HG02588 (cell line): ENCODE data around the gene ISYNA1.

Experiments used
- ATAC-seq: cut with Tn5 transposase; IDR thresholded peaks from one replicate; pipeline ENCODE4 v1.9.1; 2021; ENCODE audit warnings: mild to moderate bottlenecking, moderate library complexity; ENCODE audit not compliant: unreplicated experiment

ISYNA1 gene

GRCh38 chr19:18468517-18468916 is 30.6 kb upstream of the ISYNA1 start:
- no peak for ATAC-seq

DNA sequence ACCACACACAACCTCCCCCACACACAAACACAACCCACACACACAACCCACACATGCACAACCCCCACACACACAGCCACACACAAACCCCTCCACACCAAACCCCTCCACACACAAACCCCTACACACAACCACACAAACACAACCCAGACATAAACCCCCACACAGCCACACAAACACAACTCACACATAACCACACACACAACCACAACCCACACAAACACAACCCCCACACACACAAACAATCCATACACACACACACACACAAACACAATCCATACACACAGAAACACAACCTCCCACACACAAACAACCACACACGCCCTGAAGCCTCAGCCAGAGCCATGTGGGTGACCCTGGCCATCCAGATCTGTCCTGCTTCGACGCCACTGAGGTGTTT is 30.0 kb upstream of the ISYNA1 start:
- no peak for ATAC-seq

- no peak for ATAC-seq
Measured at GRCh38 chr19:18466354-18466753, 28.4 kb upstream of the ISYNA1 start.

- ATAC-seq = no peak
Measured at GRCh38 chr19:18465964-18466339, 28.0 kb upstream of the ISYNA1 start.

GRCh38 chr19:18465214-18465963 is 27.5 kb upstream of the ISYNA1 start:
- ATAC-seq = no peak

DNA sequence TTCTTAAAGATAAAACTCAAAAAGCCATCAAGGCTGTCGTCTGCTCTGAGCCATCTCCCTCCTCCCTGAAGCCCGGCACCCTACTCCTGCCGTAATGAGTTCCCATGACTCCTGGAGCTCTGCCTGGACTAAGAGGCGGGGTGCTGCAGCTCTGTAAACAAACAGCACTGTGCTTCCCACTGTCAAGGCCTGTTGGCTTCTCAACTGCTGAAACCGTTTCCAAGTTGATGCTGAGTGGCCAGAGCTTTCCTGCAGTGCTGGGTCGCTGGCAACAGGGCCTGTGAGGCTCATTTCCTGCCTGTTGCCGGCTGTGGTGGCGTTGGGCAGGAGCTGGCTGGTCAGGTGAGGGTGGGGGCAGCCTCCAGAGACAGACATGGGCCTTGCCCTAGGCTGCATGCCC is 26.7 kb upstream of the ISYNA1 start:
- ATAC-seq = no peak

DNA sequence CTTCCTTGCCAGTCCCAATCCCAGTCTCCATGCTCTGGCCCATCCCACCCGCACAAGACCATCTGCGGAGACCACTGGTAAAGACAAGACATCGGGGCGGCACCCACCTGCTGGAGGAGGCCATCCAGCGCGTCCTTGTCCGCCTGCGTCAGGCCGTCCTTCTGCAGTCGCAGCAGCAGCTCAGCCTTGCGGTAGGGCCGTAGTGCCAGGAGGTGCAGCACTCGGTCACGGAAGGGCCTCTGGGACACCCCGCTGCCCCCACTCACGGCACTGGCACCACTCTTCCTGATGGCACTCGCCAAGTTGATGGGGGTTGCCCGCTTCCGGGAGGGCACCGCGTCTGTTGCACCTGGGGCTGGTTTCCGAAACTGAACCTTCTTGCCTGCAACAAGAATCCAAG is 23.5 kb upstream of the ISYNA1 start:
- no peak for ATAC-seq

DNA sequence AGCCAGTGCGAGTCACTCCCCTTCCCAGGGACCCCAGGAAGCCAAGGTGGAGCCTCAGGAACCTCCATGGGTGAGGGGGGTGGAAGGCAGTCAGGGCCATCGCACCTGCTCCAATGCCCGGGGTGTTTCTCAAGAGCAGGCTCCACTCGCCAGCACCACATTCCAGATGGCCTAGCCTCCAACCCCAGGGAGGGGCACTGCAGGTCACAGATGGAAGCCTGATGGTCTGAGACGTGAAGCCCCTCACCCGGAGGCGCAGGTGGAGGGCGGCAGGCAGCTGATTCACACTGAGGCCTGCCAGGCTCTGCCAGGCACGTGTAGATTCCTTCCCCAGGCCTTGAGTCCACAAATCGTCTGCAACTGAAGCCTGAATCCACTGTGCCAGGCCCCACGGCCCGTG is 23.0 kb upstream of the ISYNA1 start:
- ATAC-seq = no peak

- ATAC-seq = no peak
Measured at GRCh38 chr19:18457483-18458331, 19.8 kb upstream of the ISYNA1 start.

GRCh38 chr19:18456974-18457373 is 19.0 kb upstream of the ISYNA1 start:
- no peak for ATAC-seq

- ATAC-seq = no peak
Measured at GRCh38 chr19:18456279-18456678, 18.3 kb upstream of the ISYNA1 start.

DNA sequence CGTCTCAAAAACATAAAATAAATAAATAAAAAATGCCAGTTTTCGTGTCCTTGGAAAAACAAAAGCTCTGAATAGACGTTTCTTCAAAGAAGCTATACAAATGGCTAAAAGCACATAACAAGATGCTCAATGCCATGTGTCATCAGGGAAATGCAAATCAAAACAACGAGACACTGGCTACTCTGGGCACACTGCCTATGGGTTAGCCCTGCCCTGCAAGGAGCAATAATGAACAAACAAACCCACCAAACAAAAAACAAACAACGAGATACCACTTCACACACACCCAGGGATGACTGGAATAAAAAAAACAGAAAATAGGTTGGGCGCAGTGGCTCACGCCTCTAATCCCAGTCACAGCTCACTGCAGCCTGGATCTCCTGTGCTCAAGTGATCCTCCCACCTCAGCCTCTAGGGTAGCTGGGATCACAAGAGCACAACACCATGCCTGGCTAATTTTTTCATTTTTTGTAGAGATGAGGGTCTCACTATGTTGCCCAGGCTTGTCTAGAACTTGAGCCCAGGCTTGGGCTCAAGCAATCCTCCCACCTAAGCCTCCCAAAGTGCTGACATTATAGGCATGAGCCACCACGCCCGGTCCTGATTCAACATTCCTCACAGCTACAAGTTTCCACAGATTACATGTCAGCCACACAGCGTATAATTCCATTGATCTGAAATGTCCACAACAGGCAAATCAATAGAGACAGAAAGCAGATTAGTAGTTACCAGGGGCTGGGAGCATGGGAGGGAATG is 15.5 kb upstream of the ISYNA1 start:
- no peak for ATAC-seq

DNA sequence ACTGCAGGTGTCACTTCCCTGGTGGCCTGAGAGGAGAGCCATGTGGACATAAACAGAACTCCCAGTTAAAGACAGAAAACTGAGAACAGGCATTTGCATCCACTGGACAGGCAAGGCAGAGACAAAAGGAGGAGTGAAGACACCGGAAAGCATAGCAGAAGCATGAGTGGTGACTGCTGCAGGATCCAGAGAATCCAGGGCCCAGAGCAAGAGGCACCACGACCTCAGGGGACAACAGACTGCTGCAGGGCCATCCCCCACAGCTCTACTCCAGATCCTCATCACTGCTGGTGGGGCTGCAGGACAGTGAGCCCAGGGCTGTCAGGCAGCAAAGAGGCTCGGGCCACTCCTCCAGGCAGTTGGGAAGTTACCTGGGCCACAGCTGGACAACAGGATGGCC is 14.5 kb upstream of the ISYNA1 start:
- no peak for ATAC-seq

- ATAC-seq = no peak
Measured at GRCh38 chr19:18450931-18451836, 13.3 kb upstream of the ISYNA1 start.

DNA sequence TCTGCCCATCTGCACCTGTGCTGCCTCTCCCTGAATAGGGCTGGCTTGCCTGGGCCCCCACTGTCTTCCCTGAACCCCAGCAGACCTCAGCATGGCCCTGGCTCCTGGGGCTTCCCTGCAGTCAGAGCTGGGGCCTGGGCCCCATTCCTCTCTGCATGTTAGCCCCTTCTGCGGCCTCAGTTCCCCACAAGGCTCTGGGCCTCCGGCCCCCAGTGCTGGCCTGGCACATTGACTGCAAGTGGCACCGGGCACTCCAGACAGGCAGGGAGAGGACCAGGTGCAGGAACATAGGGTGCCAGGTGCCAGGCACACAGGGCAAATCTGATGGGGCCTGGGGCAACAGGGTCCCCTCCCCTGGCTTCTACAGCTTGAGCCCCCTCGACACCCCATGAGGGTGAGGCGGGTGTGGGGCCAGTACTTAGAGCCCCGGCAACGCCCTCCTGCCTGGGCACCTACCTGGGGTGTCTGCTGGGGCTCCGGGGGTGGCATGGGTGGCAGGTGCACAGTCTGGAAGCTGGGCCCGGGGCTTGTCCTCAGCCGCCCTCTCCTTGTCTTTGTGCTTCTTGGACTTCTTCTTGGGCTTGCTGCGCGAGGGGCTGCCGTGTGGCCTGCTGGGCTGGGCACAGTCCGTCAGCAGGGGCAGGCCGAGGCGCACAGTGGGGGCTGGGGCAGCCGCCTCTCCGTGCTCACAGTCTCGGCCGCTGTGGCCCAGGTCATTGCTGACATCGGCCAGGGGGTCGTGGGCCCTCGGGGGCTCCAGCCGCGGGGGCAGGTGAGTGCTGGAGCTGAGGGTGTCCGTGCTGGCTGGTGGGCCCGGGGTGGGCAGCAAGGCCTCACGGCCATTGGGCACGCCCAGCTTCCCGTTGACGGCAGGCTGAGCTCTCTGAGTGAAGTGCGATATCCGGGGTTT is 12.3 kb upstream of the ISYNA1 start:
- no peak for ATAC-seq

GRCh38 chr19:18449552-18449951 is 11.6 kb upstream of the ISYNA1 start:
- no peak for ATAC-seq

- no peak for ATAC-seq
Measured at GRCh38 chr19:18446811-18447359, 9.0 kb upstream of the ISYNA1 start.

DNA sequence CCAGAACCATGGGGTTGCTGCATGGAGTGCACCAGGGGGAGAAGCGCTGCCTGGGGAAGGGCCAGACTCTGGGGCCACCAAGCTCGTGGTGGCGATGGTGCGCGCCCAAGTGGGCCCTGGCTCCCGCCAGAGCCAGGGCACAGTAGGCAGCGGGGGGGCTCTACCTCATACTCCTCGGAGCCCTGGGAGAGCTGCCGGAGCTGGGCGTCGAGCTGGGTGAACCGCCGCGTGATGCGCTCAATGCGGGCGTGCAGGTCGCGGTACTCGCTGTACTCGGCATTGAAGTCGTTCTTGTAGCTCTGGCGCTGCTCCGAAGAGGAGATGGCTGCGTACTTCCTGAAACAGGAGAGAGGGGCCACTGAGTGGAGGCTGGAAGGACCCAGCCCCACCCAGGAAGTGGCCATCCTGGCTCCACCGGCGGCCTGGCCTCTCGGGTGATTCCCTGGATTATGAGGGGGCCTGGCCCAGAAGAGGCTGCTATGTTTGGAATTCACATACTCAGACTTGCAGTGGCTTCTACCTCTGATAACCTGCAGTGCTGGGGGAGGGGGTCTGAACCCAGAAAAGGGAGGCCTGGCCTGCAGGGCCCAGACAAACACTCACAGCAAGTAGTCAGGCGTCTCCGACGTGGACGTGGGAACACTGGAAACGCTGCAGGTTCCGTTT is 8.3 kb upstream of the ISYNA1 start:
- ATAC-seq = no peak
